Activated T-helper 1 cell treated with anti-CD3 and anti-CD28 coated beads, Interleukin-2, amount 50 U/mL, for 16 hours (primary cell): ENCODE measurements around the gene FAM110D.

ENCODE experiments used
- DNase-seq, 2 donors: peaks; one replicate each; pipeline ENCODE4 v3.0.0-alpha.2; 2020; ENCODE audit warnings: low read depth in 1 of 2, low spot score in 1 of 2

Gene FAM110D

GRCh38 chr1:26162220-26162709 lies 3.4 kb downstream of the FAM110D start:
- DNase-seq = no peak

- DNase-seq = no peak
Observed at GRCh38 chr1:26163684-26164035, 4.8 kb downstream of the FAM110D start.

DNA sequence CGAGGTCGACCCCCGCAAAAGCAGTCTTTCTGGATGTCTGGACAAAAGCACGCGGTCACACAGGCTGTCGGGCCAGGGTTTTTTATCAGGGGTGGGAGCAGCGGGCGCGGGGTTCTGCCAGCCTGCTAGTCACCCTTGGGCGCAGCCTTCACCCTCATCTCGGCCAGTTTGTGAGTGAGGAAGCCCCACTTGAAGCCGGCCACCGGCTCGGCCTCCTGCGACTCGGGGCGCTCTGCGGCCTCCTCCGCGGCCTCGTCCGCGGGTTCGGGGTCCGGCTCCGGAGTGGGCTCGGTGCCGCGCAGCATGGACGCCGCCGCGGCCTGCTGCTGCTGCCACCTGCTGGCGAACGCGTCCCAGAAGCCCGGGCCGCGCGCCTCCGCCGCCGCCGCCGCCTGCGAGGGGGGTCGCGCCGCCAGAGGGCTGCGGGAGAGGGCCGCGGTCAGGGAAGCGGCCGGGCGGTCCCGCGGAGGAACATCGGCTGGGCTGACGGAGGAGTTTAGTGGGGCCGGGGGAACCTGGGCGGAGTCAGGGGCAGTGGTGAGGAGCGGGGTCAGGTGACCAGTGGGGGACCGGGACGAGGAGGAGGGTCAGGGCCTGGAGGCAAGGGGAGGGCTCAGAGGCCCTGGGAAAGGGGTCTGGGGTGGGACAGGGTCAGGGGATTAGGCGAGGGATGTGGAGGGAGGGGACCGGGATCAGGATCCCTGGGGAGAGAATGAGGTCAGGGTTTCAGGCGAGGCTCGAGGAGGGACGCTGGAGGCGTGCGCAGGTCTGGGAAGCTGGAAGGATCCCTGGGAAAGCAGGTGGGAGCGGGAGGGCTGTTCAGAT lies 5.4 kb downstream of the FAM110D start:
- DNase-seq = peak in 1 of 2 donors; percentile 22

GRCh38 chr1:26164861-26165842 lies 6.3 kb downstream of the FAM110D start:
- DNase-seq = no peak

DNA sequence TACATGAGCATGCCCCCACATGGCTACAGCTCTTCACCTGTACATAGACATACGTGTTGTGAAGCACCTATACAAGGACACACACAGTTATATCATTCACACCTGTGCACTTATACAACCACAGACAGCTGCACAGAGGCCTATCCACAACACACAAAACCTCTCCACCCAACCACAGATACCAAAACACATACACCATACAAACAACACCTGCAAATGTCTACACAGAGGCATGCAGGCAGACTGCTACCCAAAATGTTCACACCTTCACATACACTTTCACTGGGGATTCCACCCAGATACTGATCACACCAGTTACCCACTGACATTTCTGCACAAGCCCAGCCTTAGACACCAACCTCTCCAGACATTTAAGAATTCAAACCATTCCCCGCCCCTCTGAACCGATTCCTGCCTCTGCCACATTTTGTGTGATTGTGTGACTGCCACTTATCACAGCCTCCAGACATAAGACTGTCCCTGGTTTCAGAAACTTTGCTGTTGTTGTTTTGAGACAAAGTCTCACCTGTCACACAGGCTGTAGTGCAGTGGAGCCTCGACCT lies 7.9 kb downstream of the FAM110D start:
- DNase-seq = no peak

- DNase-seq = no peak
Observed at GRCh38 chr1:26168410-26169197, 9.7 kb downstream of the FAM110D start, which contains the start of gene C1orf232. Gene C1orf232, minus strand, starts transcription at chr1:26168963. Its CDS starts 464 bp downstream, at chr1:26168499.

DNA sequence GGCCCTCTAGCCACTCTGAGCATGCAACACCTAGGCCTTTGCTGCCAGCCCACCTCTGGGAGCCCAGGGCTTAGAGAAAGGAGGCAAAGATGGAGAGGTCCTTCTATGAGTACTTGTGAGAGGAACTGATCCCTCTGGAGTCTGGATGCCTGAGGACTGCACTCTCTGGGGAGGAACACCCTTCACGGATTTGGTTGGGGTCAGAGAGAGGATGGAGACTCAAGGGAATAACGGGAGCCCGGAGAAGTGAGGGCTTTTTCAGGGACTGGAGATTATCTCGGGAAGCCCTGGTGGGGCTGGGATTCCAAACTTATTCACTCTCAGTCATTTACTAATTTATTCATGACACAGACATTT lies 10.3 kb downstream of the FAM110D start:
- no peak for DNase-seq

- DNase-seq = peak; percentile 60 to 82
Observed at GRCh38 chr1:26169669-26170471, 11.0 kb downstream of the FAM110D start, which contains the start of gene ZNF593. Gene ZNF593, plus strand, starts transcription at chr1:26169908. Its CDS starts 76 bp downstream, at chr1:26169984.

GRCh38 chr1:26170472-26170821 lies 11.6 kb downstream of the FAM110D start:
- no peak for DNase-seq

DNA sequence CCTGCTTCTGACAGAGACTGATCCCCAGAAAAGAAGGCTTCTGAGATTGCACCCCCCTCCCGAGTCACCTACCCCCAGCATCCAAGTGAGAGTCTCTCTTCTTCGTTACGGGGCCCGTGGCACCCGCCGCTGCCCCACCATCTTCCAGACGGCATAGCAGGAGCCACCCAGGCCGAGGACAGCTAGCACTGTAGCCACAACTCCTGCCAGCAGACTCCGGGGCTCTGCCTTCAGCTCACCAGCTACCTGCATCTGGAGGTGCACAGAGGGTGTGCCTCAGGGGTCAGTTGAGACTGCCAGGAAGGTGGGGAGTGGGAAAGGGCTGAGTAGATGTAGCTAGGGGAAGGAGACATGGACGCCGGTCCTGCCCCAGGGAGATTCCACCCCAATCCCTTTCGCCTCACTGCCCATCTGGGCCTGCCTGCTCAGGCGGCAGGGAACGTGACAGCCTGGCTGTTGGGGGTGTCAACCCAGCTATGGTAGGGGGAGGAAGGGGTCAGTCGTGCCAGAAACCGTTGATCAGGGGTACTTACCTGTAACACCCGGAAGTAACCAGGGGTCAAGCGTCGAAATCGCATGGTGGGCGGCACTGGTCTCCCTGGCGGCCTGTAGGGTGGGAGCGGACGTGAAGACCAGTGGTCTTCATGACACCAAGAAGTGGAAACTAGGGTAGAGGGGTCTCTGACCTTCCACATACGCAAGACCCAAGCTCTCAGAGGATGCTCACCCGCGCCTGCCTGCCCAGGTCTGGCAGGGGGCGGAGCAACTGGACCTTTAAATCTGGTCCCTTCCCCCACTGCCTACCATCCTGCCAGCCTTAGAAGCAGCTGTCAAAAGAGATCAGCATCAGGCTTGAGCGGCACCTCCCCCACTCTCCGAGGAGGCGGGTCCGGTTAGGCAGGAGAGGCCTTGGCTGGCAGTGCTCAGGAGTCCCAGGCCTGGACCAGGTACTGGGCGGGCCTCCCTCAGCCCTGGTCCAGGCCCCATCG lies 12.5 kb downstream of the FAM110D start, which contains the start of gene ZNF593OS:
TSS of gene ZNF593OS (minus strand) at position 749 of the 989 bp plus-strand sequence. CDS start at position 578, 171 bp downstream.
- DNase-seq = no peak

GRCh38 chr1:26175346-26175745 lies 16.5 kb downstream of the FAM110D start:
- no peak for DNase-seq

DNA sequence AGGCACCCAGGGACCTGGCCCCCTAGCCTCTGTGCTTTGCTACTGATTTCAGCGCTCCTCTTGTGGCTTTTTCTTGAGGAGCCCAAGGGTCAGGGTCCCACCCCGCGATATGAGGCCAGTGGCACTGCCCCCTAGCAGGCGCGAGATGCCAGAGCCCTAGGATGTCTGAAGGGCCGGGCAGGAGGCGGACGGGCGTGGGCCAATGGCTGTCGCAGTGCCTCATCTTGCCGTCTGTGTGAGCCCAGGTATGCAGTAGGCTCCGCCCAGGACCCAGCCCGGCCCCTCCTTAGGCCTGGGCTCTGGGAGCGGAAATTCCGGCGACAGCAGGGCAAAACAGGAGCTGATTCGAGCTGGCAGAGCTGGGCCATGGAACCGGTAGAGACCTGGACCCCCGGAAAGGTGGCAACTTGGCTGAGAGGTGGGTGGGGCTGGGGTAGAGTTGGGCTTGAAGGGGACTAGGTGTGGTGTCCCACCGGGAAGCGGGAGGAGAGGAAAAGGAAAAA lies 18.4 kb downstream of the FAM110D start, which contains the start of gene CNKSR1:
TSS of gene CNKSR1 (plus strand) at position 310 of the 503 bp plus-strand sequence. CDS start at position 367, 57 bp downstream.
- no peak for DNase-seq

DNA sequence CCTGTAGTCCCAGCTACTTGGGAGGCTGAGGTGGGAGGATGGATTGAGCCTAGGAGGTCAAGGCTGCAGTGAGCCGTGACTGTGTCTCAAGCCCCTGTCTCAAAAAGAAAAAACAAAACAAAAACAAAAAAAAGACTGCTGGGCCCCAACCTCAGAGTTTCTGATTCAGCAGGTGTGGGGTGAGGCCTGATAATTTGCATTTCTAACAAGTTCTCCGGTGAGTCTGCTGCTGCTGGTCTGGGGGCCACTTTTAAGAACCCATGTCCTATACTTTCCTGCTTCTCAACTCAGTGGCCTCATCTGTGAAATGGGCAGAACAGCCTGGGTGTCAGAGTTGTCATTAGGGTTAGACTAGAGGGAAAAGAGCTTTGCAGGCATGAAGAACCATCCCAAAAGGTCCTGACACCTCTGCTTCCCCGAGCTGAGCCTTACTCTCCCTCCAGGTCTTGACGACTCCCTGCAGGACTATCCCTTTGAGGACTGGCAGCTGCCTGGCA lies 21.2 kb downstream of the FAM110D start:
- DNase-seq = no peak

- no peak for DNase-seq
Observed at GRCh38 chr1:26181586-26182382, 22.9 kb downstream of the FAM110D start.

DNA sequence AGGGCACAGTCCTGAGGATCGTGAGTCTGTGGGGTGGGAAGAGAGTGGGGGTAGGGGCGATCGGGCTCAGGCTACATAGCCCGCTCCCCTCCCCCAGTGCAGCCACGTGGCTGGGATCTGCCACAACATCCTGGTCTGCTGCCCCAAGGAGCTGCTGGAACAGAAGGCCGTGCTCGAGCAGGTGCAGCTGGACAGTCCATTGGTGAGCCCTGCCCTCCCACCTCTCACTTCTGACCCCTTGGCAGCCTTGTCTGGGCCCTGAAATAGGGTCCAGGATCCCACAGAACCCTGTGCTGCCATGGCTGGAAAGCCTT lies 23.5 kb downstream of the FAM110D start:
- no peak for DNase-seq

DNA sequence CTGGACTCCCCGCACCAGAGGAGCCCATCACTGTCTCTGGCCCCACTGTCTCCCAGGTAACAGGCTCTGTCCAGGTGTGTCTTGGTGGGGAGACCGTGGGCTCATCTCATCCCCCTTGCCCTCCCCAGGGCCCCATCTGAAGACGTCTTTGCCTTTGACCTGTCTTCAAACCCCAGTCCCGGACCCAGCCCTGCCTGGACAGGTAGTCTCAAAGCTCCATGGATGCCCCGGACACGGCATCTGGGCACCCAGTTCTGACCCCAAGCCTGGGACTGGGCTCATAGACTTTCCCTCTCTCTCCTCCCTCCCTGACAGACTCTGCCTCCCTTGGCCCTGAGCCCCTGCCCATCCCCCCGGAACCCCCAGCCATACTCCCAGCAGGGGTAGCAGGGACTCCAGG lies 25.2 kb downstream of the FAM110D start:
- no peak for DNase-seq

- no peak for DNase-seq
Observed at GRCh38 chr1:26184883-26185282, 26.0 kb downstream of the FAM110D start.
